Type B pancreatic cell (in vitro differentiated cells): ENCODE measurements around the gene CRHR1. TPM values are rescaled to one million over a fixed set of nuclear protein-coding genes. Genes with fewer than 3 reads are reported as not detected.

Experiments used
- DNase-seq: peaks from one replicate; pipeline ENCODE4 v3.0.0; 2021; ENCODE audit warnings: mixed read lengths; ENCODE audit not compliant: unreplicated experiment; ENCODE audit errors: extremely low spot score
- H3K27ac Mint-ChIP-seq: 2 replicates; pipeline ENCODE4 v1.8.0; 2021; ENCODE audit warnings: mild to moderate bottlenecking, mixed read lengths
- H3K27me3 Mint-ChIP-seq: 2 replicates; pipeline ENCODE4 v1.8.0; 2021; ENCODE audit warnings: mixed read lengths
- H3K36me3 Mint-ChIP-seq: 2 replicates; pipeline ENCODE4 v1.8.0; 2021; ENCODE audit warnings: mixed read lengths
- H3K4me1 Mint-ChIP-seq: one replicate; pipeline ENCODE4 v1.8.0; 2021; ENCODE audit warnings: mixed read lengths; ENCODE audit not compliant: unreplicated experiment
- H3K4me3 Mint-ChIP-seq: 2 replicates; pipeline ENCODE4 v1.8.0; 2021; ENCODE audit warnings: mild to moderate bottlenecking, mixed read lengths
- H3K9me3 Mint-ChIP-seq: 2 replicates; pipeline ENCODE4 v1.8.0; 2021; ENCODE audit warnings: mixed read lengths
- total RNA-seq: library from RNA; stranded (reverse); gene quantifications from 2 replicates; pipeline ENCODE4 v1.2.1, GENCODE V29; 2021; ENCODE audit warnings: low replicate concordance
- TF ChIP-seq, protein P1 (sequence below): fragments of 200-600 bp; sonication (generic); conservative IDR thresholded peaks from 2 replicates; pipeline ENCODE4 v1.5.0; 2021; ENCODE audit warnings: antibody characterized with exemption, mild to moderate bottlenecking

Gene CRHR1
- total RNA-seq, 1 donor from 2014 or later: 0.43 TPM

DNA sequence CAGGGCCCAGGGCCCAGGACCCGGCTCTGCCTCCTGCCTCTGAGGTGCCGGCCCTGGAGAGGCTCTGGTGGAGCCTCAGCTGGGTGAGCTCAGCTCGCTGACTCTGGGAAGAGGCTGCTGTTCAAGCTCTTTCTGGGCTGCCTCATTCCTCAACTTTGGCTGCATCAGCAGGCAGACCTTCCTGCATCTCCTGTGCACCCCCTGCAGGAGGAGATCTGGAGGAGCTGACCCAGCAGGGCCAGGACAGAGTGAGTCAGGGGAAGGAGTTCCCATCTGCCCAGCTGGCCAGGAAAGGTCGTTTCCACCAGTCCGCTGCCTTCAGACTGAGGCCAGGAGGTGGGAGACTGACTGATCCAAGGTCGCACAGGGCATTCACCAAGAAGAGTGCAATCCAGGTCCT lies 10.7 kb downstream of the CRHR1 start:
- Mint-ChIP-seq H3K9me3 (no peaks in the 10 kb centered on the region), H3K4me3 (no peak overlapping the region), H3K4me1 (no peaks in the 10 kb centered on the region), H3K36me3 (no peaks in the 10 kb centered on the region), H3K27me3 (peaks cover 63% of the 10 kb centered on the region), H3K27ac (no peak overlapping the region)
- TF ChIP-seq, protein P1, sequence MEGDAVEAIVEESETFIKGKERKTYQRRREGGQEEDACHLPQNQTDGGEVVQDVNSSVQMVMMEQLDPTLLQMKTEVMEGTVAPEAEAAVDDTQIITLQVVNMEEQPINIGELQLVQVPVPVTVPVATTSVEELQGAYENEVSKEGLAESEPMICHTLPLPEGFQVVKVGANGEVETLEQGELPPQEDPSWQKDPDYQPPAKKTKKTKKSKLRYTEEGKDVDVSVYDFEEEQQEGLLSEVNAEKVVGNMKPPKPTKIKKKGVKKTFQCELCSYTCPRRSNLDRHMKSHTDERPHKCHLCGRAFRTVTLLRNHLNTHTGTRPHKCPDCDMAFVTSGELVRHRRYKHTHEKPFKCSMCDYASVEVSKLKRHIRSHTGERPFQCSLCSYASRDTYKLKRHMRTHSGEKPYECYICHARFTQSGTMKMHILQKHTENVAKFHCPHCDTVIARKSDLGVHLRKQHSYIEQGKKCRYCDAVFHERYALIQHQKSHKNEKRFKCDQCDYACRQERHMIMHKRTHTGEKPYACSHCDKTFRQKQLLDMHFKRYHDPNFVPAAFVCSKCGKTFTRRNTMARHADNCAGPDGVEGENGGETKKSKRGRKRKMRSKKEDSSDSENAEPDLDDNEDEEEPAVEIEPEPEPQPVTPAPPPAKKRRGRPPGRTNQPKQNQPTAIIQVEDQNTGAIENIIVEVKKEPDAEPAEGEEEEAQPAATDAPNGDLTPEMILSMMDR: peak; percentile 12
- no peak for DNase-seq

DNA sequence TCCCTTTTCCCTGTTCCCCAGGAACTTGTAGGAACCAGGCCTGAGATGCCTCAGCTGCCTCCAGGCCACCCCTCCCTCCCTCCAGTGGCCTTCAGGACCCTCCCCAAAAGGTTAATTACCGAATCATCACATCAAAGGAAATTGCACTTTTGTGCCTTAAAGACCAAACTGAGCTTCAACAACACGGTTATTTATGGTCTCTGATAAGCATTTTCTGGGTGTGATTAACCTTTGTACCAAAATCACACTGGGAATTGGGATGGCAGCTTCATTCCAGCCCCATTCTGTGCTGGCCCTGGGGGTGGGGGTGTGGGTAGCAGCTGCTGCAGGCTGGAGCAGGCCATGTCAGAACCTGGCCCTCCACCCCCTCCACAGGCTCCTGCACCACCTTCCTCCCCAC lies 16.7 kb downstream of the CRHR1 start:
- Mint-ChIP-seq H3K4me1 (no peaks in the 10 kb centered on the region), H3K27me3 (peaks cover 64% of the 10 kb centered on the region), H3K4me3 (no peak overlapping the region), H3K9me3 (no peaks in the 10 kb centered on the region), H3K27ac (no peak overlapping the region), H3K36me3 (no peaks in the 10 kb centered on the region)
- TF ChIP-seq, protein P1: no peak
- DNase-seq: no peak

DNA sequence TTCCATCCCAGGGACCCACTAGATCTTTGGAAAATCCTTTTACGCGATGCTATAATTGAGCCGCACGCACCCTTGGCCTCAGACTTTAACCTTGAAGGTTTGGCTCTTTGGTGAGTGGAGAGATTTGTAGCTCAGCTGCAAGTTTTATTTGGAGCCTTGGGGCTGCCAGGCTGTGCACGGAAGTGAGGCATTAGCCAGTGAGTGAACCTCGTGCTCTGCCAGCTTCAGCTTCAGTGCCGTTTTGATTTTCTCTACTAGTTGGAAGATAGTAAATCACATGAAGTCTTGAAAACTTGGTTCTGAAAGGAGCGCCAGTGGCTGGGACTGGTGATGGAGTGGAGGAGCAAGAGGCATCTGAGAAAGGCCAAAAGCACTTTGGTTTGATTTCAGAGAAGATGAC lies 17.3 kb downstream of the CRHR1 start:
- no peak overlapping the region for H3K27ac Mint-ChIP-seq
- DNase-seq: no peak
- TF ChIP-seq, protein P1: no peak
- H3K4me3 Mint-ChIP-seq: no peak overlapping the region
- no peaks in the 10 kb centered on the region for H3K9me3 Mint-ChIP-seq
- no peaks in the 10 kb centered on the region for H3K36me3 Mint-ChIP-seq
- peaks cover 66% of the 10 kb centered on the region for H3K27me3 Mint-ChIP-seq
- no peaks in the 10 kb centered on the region for H3K4me1 Mint-ChIP-seq

- no peak for DNase-seq
- peaks cover 63% of the 10 kb centered on the region for H3K27me3 Mint-ChIP-seq
- TF ChIP-seq, protein P1: no peak
- no peak overlapping the region for H3K27ac Mint-ChIP-seq
- H3K9me3 Mint-ChIP-seq: no peaks in the 10 kb centered on the region
- H3K4me3 Mint-ChIP-seq: no peak overlapping the region
- peaks cover 4% of the 10 kb centered on the region for H3K4me1 Mint-ChIP-seq
- H3K36me3 Mint-ChIP-seq: no peaks in the 10 kb centered on the region
Observed at GRCh38 chr17:45808845-45809244, 24.7 kb downstream of the CRHR1 start.

DNA sequence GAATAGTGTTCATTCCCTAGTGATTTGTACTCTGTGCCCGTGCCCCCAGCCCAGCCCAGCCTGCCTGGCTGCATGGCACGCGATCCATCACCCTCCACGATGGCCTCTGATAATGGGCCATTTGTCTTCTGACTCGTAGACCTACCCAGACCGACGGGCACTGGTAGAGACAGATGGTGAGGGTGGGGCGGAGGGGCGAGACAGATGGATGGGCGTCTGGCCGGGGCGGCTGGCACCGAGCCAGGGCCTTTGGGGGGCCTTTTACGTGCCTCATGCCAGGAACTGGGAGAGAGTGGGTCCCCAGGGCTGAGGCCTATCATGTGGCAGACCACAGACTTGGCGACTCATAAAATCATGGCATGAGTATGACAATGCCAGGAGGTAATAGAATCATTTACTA lies 25.4 kb downstream of the CRHR1 start:
- Mint-ChIP-seq H3K36me3 (no peaks in the 10 kb centered on the region), H3K27me3 (peaks cover 62% of the 10 kb centered on the region), H3K4me1 (peaks cover 4% of the 10 kb centered on the region), H3K27ac (no peak overlapping the region), H3K9me3 (no peaks in the 10 kb centered on the region), H3K4me3 (no peak overlapping the region)
- TF ChIP-seq, protein P1: no peak
- no peak for DNase-seq

- H3K36me3 Mint-ChIP-seq: no peaks in the 10 kb centered on the region
- peaks cover 4% of the 10 kb centered on the region for H3K4me1 Mint-ChIP-seq
- DNase-seq: no peak
Observed at GRCh38 chr17:45812102-45812501, 28.0 kb downstream of the CRHR1 start.

More at GRCh38 chr17:45812102-45812501, 28.0 kb downstream of the CRHR1 start:
- H3K9me3 Mint-ChIP-seq: no peaks in the 10 kb centered on the region
- H3K27ac Mint-ChIP-seq: no peak overlapping the region
- TF ChIP-seq, protein P1: peak; percentile 34
- peaks cover 48% of the 10 kb centered on the region for H3K27me3 Mint-ChIP-seq
- H3K4me3 Mint-ChIP-seq: no peak overlapping the region
